HepG2 (cell line): Measurements from ENCODE around the gene DKKL1. TPM values are rescaled to one million over a fixed set of nuclear protein-coding genes. Genes with fewer than 3 reads are reported as not detected.

Experiments used
- ATF2 ChIP-seq: sonication (generic); formaldehyde crosslinking; IDR thresholded peaks from 2 replicates; pipeline ENCODE4 v1.4.0; 2020; ENCODE audit warnings: missing genetic modification reagents
- ATM ChIP-seq: fragments of 450-650 bp; IDR thresholded peaks from 2 replicates; pipeline ENCODE4 v1.7.1; 2017; ENCODE audit warnings: mild to moderate bottlenecking, borderline replicate concordance
- CSRNP2 ChIP-seq: sonication (generic); formaldehyde crosslinking; conservative IDR thresholded peaks from 2 replicates; pipeline ENCODE4 v1.8.0; 2022; ENCODE audit warnings: low read depth, missing genetic modification reagents
- DBP ChIP-seq: sonication (generic); formaldehyde crosslinking; IDR thresholded peaks from 2 replicates; pipeline ENCODE4 v1.4.0; 2020; ENCODE audit warnings: missing genetic modification reagents; ENCODE audit errors: not compliant biosample characterization
- DRAP1 ChIP-seq: IDR thresholded peaks from 2 replicates; pipeline ENCODE4 v1.6.1; 2016; ENCODE audit warnings: missing genetic modification reagents, missing compliant biosample characterization
- EEA1 ChIP-seq: sonication (generic); formaldehyde crosslinking; IDR thresholded peaks from 2 replicates; pipeline ENCODE4 v1.5.1; 2020; ENCODE audit warnings: mild to moderate bottlenecking, missing genetic modification reagents, borderline replicate concordance
- GATAD1 ChIP-seq: IDR thresholded peaks from 2 replicates; pipeline ENCODE4 v1.6.1; 2016; ENCODE audit warnings: missing genetic modification reagents, missing compliant biosample characterization
- GTF2F1 ChIP-seq: fragments of 150-350 bp; IDR thresholded peaks from 2 replicates; pipeline ENCODE4 v1.6.1; 2014; ENCODE audit warnings: low read length
- HES4 ChIP-seq: sonication (generic); formaldehyde crosslinking; IDR thresholded peaks from 2 replicates; pipeline ENCODE4 v1.9.0; 2021; ENCODE audit warnings: mild to moderate bottlenecking, missing genetic modification reagents, borderline replicate concordance
- JUNB ChIP-seq: sonication (generic); formaldehyde crosslinking; IDR thresholded peaks from 2 replicates; pipeline ENCODE4 v1.8.0; 2022; ENCODE audit warnings: missing genetic modification reagents, mild to moderate bottlenecking, borderline replicate concordance
- KAT8 ChIP-seq: IDR thresholded peaks from 2 replicates; pipeline ENCODE4 v1.6.1; 2016; ENCODE audit warnings: missing genetic modification reagents, missing compliant biosample characterization
- MAZ ChIP-seq, 2 experiments: sonication (generic) in 1 of 2; formaldehyde crosslinking in 1 of 2; IDR thresholded peaks; 2 replicates each; pipeline versions ENCODE4 v1.5.0 to v1.6.1; 2012 to 2020; ENCODE audit warnings: low read depth in 2 of 2, mild to moderate bottlenecking in 2 of 2, borderline replicate concordance in 1 of 2, improper control_type of control experiment in 1 of 2, low read length in 1 of 2, missing genetic modification reagents in 1 of 2, moderate library complexity in 1 of 2
- MIER2 ChIP-seq: IDR thresholded peaks from 2 replicates; pipeline ENCODE4 v1.6.1; 2016; ENCODE audit warnings: missing biosample characterization, missing genetic modification reagents
- MZF1 ChIP-seq: sonication (generic); formaldehyde crosslinking; IDR thresholded peaks from 2 replicates; pipeline ENCODE4 v1.8.1; 2023; ENCODE audit warnings: mild to moderate bottlenecking, missing genetic modification reagents, borderline replicate concordance
- SMAD1 ChIP-seq: sonication (generic); formaldehyde crosslinking; IDR thresholded peaks from 2 replicates; pipeline ENCODE4 v1.4.0; 2020; ENCODE audit warnings: missing genetic modification reagents, low read depth, mild to moderate bottlenecking, borderline replicate concordance
- SNRNP70 ChIP-seq: fragments of 200-400 bp; formaldehyde crosslinking; IDR thresholded peaks from 2 replicates; pipeline ENCODE4 v1.6.1; 2017; ENCODE audit warnings: mild to moderate bottlenecking, low read depth, low read length, moderate library complexity
- SRF ChIP-seq: IDR thresholded peaks from 2 replicates; pipeline ENCODE4 v1.6.1; 2011; ENCODE audit warnings: mild to moderate bottlenecking, low read depth, low read length, moderate library complexity
- THYN1 ChIP-seq: sonication (generic); formaldehyde crosslinking; IDR thresholded peaks from 2 replicates; pipeline ENCODE4 v1.8.1; 2023; ENCODE audit warnings: low read depth, mild to moderate bottlenecking, moderate library complexity, missing genetic modification reagents, borderline replicate concordance
- ZBTB25 ChIP-seq: IDR thresholded peaks from 2 replicates; pipeline ENCODE4 v1.6.1; 2018; ENCODE audit warnings: missing genetic modification reagents
- ZKSCAN1 ChIP-seq: fragments of 150-350 bp; IDR thresholded peaks from 2 replicates; pipeline ENCODE4 v1.6.1; 2014; ENCODE audit warnings: low read length
- ZNF274 ChIP-seq: sonication (generic); formaldehyde crosslinking; IDR thresholded peaks from 2 replicates; pipeline ENCODE4 v1.5.1; 2020; ENCODE audit warnings: mild to moderate bottlenecking, missing genetic modification reagents
- ZNF317 ChIP-seq: sonication (generic); formaldehyde crosslinking; IDR thresholded peaks from 2 replicates; pipeline ENCODE4 v1.5.0; 2020; ENCODE audit warnings: mild to moderate bottlenecking, missing genetic modification reagents
- ZNF331 ChIP-seq: sonication (generic); formaldehyde crosslinking; IDR thresholded peaks from 2 replicates; pipeline ENCODE4 v1.4.0; 2020; ENCODE audit warnings: missing genetic modification reagents
- ZNF367 ChIP-seq: sonication (generic); formaldehyde crosslinking; IDR thresholded peaks from 2 replicates; pipeline ENCODE4 v1.4.0; 2020; ENCODE audit warnings: missing genetic modification reagents, borderline replicate concordance
- ZNF484 ChIP-seq: sonication (generic); formaldehyde crosslinking; IDR thresholded peaks from 2 replicates; pipeline ENCODE4 v1.5.1; 2020; ENCODE audit warnings: mild to moderate bottlenecking, low read depth, missing genetic modification reagents, borderline replicate concordance
- polyA plus RNA-seq, 8 experiments: library from polyadenylated mRNA; depleted of rRNA in 3 of 8; stranded (reverse) in 7 of 8; unstranded in 1 of 8; fragments of >200 nt; fragmentation: Illumina TruSeq in 4 of 8; extraction: Trizol in 4 of 8; gene quantifications; 2 replicates each; pipeline versions ENCODE4 v1.2.1 to v1.2.3, GENCODE V29; 2011 to 2016; ENCODE audit warnings: low read depth in 4 of 8, missing spikeins in 1 of 8, mixed read lengths in 1 of 8; ENCODE audit not compliant: insufficient read depth in 1 of 8
- total RNA-seq, 5 experiments: library from RNA; depleted of rRNA; stranded (reverse); fragments of >200 nt; fragmentation: Illumina TruSeq; extraction: Trizol; gene quantifications; 2 replicates each; pipeline ENCODE4 v1.2.3, GENCODE V29; 2016; ENCODE audit warnings: low read depth in 1 of 5

Gene DKKL1
- total and polyA plus RNA-seq, 2 of the 13 experiments (the other 11 are each of a cell fraction or from before 2014, with no cell fraction given), result 0.30 to 0.31 TPM

GRCh38 chr19:49363268-49364082 lies at the start of gene DKKL1 (continued):
- TF ChIP-seq EEA1, result no peak
- no peak for TF ChIP-seq HES4 (CRISPR knock-in tag)
- no peak; the same call in 1 of the 2 replicates for TF ChIP-seq KAT8 (CRISPR knock-in tag)
- no peak for TF ChIP-seq ZNF331 (CRISPR knock-in tag)
- no peak for TF ChIP-seq ATF2 (CRISPR knock-in tag)
- no peak for TF ChIP-seq CSRNP2
- no peak for TF ChIP-seq ZNF367 (CRISPR knock-in tag)
- no peak for TF ChIP-seq ATM
- no peak for TF ChIP-seq SRF
- TF ChIP-seq SMAD1 (CRISPR knock-in tag), result no peak
- TF ChIP-seq ZNF484 (CRISPR knock-in tag), result no peak
- no peak for TF ChIP-seq DBP (CRISPR knock-in tag)
- TF ChIP-seq JUNB, result no peak
- TF ChIP-seq MZF1 (CRISPR knock-in tag), result no peak
- TF ChIP-seq THYN1 (CRISPR knock-in tag), result no peak
- peak; percentile 76; the same call in 1 of the 2 replicates for TF ChIP-seq DRAP1
- TF ChIP-seq GTF2F1, result no peak
- no peak for TF ChIP-seq ZKSCAN1
- TF ChIP-seq SNRNP70, result no peak
- TF ChIP-seq MAZ (IDR thresholded peaks at IDR 0.05; ENCODE audit: borderline replicate concordance, low read depth, low read length), result no peak
- TF ChIP-seq MAZ (CRISPR knock-in tag; IDR thresholded peaks at IDR 0.05; ENCODE audit: low read depth), result no peak
- TF ChIP-seq ZNF317 (CRISPR knock-in tag), result no peak
- TF ChIP-seq ZBTB25 (CRISPR knock-in tag), result no peak
- TF ChIP-seq MIER2 (CRISPR knock-in tag), result no peak
- TF ChIP-seq ZNF274 (CRISPR knock-in tag), result no peak
- peak; percentile 14; the same call in 1 of the 2 replicates for TF ChIP-seq GATAD1 (CRISPR knock-in tag)
